Measurements from ENCODE around the gene TANC1. TPM values are rescaled to one million over a fixed set of nuclear protein-coding genes. Genes with fewer than 3 reads are reported as not detected.

The TANC1 gene
- total and polyA plus RNA-seq, 12 donors, result 17.8 to 90.5 (median 70.0) TPM

DNA sequence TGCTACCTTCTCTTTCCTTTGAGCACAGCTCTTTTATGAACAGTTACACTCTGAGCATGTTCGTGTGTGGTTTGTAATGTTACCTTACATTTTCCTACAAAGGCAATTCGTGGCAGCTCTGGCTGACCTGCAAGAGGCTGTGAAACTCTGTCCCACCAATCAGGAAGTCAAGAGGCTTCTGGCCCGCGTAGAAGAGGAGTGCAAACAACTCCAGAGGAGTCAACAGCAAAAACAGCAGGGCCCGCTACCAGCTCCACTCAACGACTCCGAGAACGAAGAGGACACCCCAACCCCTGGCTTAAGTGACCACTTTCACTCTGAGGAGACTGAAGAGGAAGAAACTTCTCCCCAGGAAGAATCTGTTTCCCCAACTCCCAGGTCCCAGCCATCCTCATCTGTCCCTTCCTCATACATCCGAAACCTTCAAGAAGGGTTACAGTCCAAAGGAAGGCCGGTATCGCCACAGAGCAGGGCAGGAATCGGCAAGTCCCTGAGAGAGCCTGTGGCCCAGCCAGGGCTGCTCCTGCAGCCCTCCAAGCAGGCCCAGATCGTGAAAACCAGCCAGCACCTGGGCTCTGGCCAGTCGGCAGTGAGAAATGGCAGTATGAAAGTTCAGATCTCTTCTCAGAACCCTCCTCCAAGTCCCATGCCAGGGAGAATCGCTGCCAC, 261.2 kb downstream of the TANC1 start:
- Histone ChIP-seq H3K27me3 (no peaks in the 10 kb centered on the region), H3K9me3 (no peaks in the 10 kb centered on the region), H3K4me1 (peaks cover 7 to 68% (median 43%) of the 10 kb centered on the region in 9 donors), H3K27ac (peak overlapping the region in 5 of 10 donors; percentile 4 to 84 (median 28)), H3K36me3 (peaks cover 0 to 98% (median 38%) of the 10 kb centered on the region in 9 donors), H3K4me3 (no peak overlapping the region)
- ATAC-seq, result peak in 2 of 8 donors; percentile 27 to 46
- 86 to 87% methylated on average over 15 of the region's 15 CpGs for WGBS, 2 donors
- DNase-seq, result no peak
- intact Hi-C loops (cut with DNase I), result loop anchor here in 2 of 10 donors (2.0 to 10.0 kb wide), 2 partner anchors 33 to 55 kb away; partner anchors contain the start of gene WDSUB1 (in 1 of the 2)
- TF ChIP-seq, protein P1, sequence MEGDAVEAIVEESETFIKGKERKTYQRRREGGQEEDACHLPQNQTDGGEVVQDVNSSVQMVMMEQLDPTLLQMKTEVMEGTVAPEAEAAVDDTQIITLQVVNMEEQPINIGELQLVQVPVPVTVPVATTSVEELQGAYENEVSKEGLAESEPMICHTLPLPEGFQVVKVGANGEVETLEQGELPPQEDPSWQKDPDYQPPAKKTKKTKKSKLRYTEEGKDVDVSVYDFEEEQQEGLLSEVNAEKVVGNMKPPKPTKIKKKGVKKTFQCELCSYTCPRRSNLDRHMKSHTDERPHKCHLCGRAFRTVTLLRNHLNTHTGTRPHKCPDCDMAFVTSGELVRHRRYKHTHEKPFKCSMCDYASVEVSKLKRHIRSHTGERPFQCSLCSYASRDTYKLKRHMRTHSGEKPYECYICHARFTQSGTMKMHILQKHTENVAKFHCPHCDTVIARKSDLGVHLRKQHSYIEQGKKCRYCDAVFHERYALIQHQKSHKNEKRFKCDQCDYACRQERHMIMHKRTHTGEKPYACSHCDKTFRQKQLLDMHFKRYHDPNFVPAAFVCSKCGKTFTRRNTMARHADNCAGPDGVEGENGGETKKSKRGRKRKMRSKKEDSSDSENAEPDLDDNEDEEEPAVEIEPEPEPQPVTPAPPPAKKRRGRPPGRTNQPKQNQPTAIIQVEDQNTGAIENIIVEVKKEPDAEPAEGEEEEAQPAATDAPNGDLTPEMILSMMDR (IDR thresholded peaks at IDR 0.05), result no peak

DNA sequence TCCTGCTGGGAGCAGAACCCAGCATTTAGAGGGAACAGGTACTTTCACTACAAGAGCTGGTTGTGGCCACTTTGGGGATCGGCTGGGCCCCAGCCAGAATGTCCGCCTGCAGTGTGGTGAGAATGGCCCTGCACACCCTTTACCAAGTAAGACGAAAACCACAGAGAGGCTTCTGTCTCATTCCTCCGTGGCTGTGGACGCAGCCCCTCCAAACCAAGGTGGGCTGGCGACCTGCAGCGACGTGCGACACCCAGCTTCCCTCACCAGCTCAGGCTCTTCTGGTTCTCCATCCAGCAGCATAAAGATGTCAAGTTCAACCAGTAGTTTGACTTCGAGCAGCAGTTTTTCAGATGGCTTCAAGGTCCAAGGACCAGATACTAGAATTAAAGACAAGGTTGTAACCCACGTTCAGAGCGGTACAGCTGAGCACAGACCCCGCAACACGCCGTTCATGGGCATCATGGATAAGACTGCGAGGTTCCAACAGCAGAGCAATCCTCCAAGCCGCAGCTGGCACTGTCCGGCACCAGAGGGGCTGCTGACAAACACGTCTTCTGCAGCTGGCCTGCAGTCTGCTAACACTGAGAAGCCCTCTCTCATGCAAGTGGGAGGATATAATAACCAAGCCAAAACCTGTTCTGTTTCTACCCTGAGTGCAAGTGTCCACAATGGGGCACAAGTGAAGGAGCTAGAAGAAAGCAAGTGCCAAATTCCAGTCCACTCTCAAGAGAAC, 261.9 kb downstream of the TANC1 start:
- 94 to 95% methylated on average over 19 of the region's 19 CpGs for WGBS, 2 donors
- peaks cover 3 to 61% (median 36%) of the 10 kb centered on the region in 9 donors for H3K4me1 ChIP-seq
- ATAC-seq, result peak in 1 of 8 donors; percentile 27
- peak overlapping the region in 4 of 10 donors; percentile 4 to 84 (median 37) for H3K27ac ChIP-seq
- H3K4me3 ChIP-seq, result no peak overlapping the region
- no peaks in the 10 kb centered on the region for H3K9me3 ChIP-seq
- no peaks in the 10 kb centered on the region for H3K27me3 ChIP-seq
- TF ChIP-seq, protein P1 (IDR thresholded peaks at IDR 0.05), result no peak
- intact Hi-C loops (cut with DNase I), result loop anchor here in 1 of 10 donors (2.0 kb wide), 1 partner anchor 32 kb away; no protein-coding TSS in a partner anchor
- DNase-seq, result no peak
- H3K36me3 ChIP-seq, result peaks cover 0 to 98% (median 39%) of the 10 kb centered on the region in 9 donors

DNA sequence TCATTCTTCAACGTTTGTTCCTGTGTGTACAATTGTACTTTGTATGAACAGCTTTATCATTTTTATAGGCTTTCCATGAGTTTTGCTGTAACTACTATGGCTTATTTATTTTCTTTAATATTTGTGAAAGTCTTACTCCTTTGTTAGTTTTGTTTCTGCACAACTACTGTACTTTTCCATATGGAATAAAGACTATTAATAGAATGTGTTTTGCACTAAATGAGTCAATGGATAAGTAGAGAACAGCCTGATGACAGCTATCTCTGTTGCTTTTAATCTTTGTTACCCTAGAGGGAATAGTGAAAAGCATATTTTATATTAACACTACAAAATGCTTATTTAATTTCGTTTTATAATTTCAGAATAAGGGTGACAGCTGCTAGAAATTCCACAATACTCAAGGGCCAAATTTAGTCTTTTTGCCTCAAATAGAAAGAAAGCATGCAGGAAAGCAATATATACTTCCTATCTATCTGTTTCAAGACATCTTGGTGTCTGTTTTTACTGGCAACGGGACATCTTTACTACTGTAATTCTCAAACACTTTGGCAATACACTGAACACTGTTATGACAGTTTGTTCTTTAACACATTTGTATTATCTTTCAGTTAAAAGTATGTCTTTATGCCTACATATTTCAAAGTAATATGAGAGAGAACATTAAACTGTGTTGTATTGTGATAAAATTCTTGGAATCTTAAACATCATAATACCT, 264.2 kb downstream of the TANC1 start:
- DNase-seq (no peak), ATAC-seq (peak in 2 of 8 donors; percentile 29 to 40)
- WGBS, 2 donors, result 13 to 22% methylated on average over 3 of the region's 3 CpGs
- peak overlapping the region in 7 of 10 donors; percentile 5 to 51 (median 20) for H3K27ac ChIP-seq
- no peak overlapping the region for H3K4me3 ChIP-seq
- intact Hi-C loops (cut with DNase I), result no loop called here
- H3K9me3 ChIP-seq, result no peaks in the 10 kb centered on the region
- H3K27me3 ChIP-seq, result no peaks in the 10 kb centered on the region
- peaks cover 0 to 98% (median 55%) of the 10 kb centered on the region in 9 donors for H3K36me3 ChIP-seq
- TF ChIP-seq, protein P1 (IDR thresholded peaks at IDR 0.05), result no peak
- H3K4me1 ChIP-seq, result peaks cover 3 to 40% (median 23%) of the 10 kb centered on the region in 9 donors

DNA sequence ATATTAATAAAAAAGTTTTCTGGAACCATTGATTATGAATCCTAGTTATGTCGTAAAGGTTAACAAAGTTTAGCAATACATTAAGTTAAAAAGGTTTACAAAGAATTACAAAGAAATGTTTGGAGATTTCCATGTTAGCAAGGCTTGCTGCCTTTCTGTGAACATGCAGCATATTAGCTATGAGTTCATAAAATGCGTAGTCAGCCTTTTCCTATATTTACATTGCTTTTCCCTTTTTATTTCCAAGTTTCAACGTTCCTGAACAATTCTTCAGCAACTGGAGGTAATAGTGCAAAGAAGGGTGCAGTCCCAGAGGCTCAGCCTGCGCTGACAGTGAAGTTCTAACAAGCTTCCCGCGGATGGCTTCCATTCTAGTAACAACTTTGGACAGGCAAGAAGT, 266.4 kb downstream of the TANC1 start:
- Histone ChIP-seq H3K36me3 (peaks cover 0 to 99% (median 54%) of the 10 kb centered on the region in 9 donors), H3K27ac (no peak overlapping the region), H3K4me1 (peaks cover 0 to 21% (median 13%) of the 10 kb centered on the region in 9 donors), H3K4me3 (no peak overlapping the region), H3K9me3 (no peaks in the 10 kb centered on the region), H3K27me3 (no peaks in the 10 kb centered on the region)
- intact Hi-C loops (cut with DNase I), result no loop called here
- TF ChIP-seq, protein P1 (IDR thresholded peaks at IDR 0.05), result no peak
- DNase-seq (no peak), ATAC-seq (no peak)
- WGBS, 2 donors, result 90 to 91% methylated on average over 6 of the region's 6 CpGs
